ENCODE results near the gene RARRES1.

GRCh38 chr3:158680861-158681260 lies 51.4 kb downstream of the RARRES1 start:
- TF ChIP-seq CTCF (IDR thresholded peaks at IDR 0.05) (no peak), POLR2A (IDR thresholded peaks at IDR 0.05) (no peak)
